A172 (cell line): ENCODE measurements around the gene TTC28. TPM values are rescaled to one million over a fixed set of nuclear protein-coding genes. Genes with fewer than 3 reads are reported as not detected.
A peak's percentile ranks its signal among the peaks of the same experiment; 100 is the strongest.

ENCODE experiments used
- DNase-seq: peaks from one replicate; pipeline ENCODE4 v3.0.0-alpha.2; 2015; ENCODE audit warnings: low spot score
- total RNA-seq: library from RNA; depleted of rRNA; stranded (reverse); fragments of >200 nt; shearing (Covaris generic); gene quantifications from 2 replicates; pipeline ENCODE4 v1.2.3, GENCODE V29; 2014

TTC28 gene
- total RNA-seq, 1 experiment from 2014 or later: 0.45 TPM

- no peak for DNase-seq
These were observed 654.3 kb downstream of the TTC28 start for GRCh38 chr22:28025333-28025732.

GRCh38 chr22:28024422-28024888, 655.2 kb downstream of the TTC28 start:
- no peak for DNase-seq

- DNase-seq: no peak
These were observed 655.9 kb downstream of the TTC28 start for GRCh38 chr22:28023774-28024173.

GRCh38 chr22:28023036-28023435, 656.6 kb downstream of the TTC28 start:
- no peak for DNase-seq

- DNase-seq: no peak
These were observed 657.5 kb downstream of the TTC28 start for GRCh38 chr22:28021998-28022660.

- DNase-seq: no peak
These were observed 658.3 kb downstream of the TTC28 start for GRCh38 chr22:28021116-28021997.

GRCh38 chr22:28019881-28020861, 659.5 kb downstream of the TTC28 start:
- DNase-seq: peak; percentile 50

- DNase-seq: peak; percentile 41
These were observed 660.3 kb downstream of the TTC28 start for GRCh38 chr22:28019360-28019759.

- DNase-seq: no peak
These were observed 661.1 kb downstream of the TTC28 start for GRCh38 chr22:28018461-28018927.

- DNase-seq: no peak
These were observed 661.8 kb downstream of the TTC28 start for GRCh38 chr22:28017859-28018258.

GRCh38 chr22:28017558-28017820, 662.2 kb downstream of the TTC28 start:
- no peak for DNase-seq

GRCh38 chr22:28016781-28017557, 662.7 kb downstream of the TTC28 start:
- DNase-seq: no peak

- no peak for DNase-seq
These were observed 663.7 kb downstream of the TTC28 start for GRCh38 chr22:28015676-28016601.

- DNase-seq: no peak
These were observed 664.6 kb downstream of the TTC28 start for GRCh38 chr22:28015046-28015425.

- DNase-seq: no peak
These were observed 665.2 kb downstream of the TTC28 start for GRCh38 chr22:28014211-28015045.

- no peak for DNase-seq
These were observed 666.0 kb downstream of the TTC28 start for GRCh38 chr22:28013611-28014010.

GRCh38 chr22:28012832-28013460, 666.7 kb downstream of the TTC28 start:
- no peak for DNase-seq

GRCh38 chr22:28009272-28009827, 670.3 kb downstream of the TTC28 start:
- DNase-seq: peak; percentile 60
